GM12801 (cell line): ENCODE data around the gene EIPR1.

Source experiments
- CTCF ChIP-seq: IDR thresholded peaks from one replicate; pipeline ENCODE4 v1.5.1; 2011; ENCODE audit warnings: control low read depth; ENCODE audit not compliant: insufficient read length; ENCODE audit errors: extremely low read depth

Gene EIPR1

DNA sequence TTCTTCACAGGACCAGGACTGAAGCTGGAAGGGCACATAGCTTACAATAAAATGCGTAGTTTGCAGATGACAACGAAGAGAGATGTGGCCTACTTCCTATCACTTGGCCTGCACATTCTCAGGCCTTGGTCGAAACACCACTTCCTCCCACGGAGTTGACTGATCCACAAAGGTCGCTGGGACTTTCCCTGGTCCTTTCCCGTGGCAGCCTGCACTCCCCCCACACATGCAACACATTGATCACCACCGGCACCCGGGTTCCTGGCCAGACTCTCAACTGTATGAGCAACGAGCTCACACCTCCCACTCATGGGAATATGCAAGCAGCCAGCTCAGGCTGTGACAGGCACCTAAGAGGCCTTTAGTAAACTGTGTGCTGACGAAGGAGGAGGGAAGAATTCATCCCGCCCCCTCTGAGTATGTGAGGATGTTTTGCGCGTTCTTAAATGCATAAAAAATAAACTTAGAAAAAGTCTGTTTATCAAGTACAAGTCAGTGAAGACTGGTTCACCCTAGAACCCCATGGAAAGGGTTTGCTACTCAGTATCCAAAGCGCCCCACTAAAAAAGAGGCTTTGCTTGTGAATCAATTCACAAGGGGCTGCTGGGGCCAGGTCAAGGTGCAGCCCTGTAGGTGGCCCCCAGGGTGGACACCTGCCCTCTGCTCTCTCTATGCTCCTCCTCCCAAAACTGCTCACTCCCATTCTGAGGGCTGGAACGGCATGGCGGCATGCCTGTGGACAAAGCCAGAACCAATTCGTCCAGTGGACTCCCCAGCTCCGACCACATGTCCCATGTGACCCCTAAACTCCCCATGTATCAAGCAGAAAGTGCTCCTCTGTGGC is 154.3 kb downstream of the EIPR1 start:
- no peak for TF ChIP-seq CTCF

GRCh38 chr2:3222636-3223035 is 155.0 kb downstream of the EIPR1 start:
- TF ChIP-seq CTCF = no peak

DNA sequence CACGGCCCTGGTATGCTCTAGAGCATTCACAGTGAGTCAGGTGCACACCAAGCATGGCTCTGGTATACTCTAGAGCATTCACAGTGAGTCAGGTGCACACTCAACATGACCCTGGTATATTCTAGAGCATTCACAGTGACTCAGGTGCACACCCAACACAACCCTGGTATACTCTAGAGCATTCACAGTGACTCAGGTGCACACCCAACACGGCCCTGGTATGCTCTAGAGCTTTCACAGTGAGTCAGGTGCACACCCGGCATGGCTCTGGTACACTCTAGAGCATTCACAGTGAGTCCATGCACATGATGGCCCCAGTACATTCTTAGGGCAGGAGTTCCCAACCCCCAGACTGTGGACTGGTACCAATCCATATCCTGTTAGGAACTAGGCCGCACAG is 158.1 kb downstream of the EIPR1 start:
- TF ChIP-seq CTCF = no peak

- no peak for TF ChIP-seq CTCF
Measured at GRCh38 chr2:3217646-3218045, 160.0 kb downstream of the EIPR1 start.

DNA sequence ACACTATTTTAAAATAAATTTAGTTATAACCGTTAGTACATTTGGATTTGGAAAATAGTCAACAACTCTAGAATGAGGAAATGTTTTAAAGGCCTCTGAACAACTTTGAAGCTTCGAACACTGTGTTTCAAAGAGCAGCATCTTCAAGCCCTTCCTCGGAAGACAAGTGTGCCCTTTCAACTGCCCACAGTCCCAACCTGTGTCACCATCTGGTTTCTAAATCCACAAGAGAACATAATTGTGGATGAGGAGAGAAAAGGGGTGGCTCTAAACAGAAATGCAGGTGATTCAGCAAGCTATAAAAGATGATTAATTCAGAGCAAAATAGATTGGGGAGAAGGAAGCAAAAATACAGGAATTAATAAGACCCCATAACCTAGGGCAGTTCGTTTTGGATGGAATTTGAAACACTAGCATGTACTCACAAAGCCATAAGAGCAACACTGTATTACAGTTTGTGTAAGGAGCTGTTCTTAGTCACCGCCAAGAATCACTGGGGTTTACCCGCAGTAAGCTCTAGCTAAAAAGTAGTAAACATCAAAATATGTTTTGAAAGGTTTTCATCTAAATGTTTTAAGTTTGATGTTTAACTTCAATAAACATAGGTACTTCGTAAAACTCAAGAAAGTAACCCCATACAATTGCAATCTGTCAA is 160.7 kb downstream of the EIPR1 start:
- TF ChIP-seq CTCF = no peak

DNA sequence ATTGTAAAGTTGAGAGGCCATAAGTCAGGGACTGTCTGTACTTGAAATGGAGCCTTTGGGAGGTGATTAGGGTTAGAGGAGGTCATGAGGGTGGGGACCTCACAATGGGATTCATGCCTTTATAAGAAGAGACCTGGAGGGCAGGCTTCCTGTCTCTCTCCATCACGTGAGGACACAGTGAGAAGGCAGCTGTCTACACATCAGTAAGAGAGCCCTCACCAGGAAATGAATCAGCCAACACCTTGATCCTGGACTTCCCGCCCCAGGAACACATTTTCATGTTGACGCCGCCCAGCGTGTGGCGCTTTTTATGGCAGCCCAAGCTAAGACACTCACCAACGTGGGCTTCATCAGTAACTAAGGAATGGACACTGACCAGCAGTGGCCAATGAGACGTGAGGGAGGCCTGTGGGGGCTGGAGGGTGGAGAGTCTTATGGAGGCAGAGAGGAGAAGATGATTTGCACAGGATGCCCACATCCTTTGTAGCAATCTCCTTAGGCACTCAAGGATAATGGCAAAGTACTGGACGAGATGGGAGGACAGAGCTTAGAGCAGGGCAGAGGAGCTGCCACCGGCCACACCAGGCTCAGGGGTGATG is 162.7 kb downstream of the EIPR1 start:
- TF ChIP-seq CTCF = no peak

DNA sequence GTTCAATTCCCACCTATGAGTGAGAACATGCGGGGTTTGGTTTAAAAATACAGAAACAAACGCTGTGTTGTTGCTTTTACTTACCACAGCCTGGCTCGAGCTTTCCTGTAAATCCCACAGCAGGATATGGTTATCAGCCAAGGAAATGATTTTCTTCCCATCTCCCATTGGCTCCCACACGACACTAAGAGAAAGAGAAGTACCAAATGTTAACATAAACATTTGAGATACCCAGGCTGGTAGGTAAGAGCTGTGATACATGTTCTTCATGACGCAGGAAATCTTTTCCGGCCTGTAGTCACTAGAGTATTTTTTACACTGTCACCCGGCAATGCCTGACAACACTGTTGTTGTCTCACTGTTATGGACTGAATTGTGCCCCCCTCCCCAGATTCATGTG is 163.6 kb downstream of the EIPR1 start:
- TF ChIP-seq CTCF = no peak
